A673 (cell line): ENCODE data around the gene BCAT1. TPM values are rescaled to one million over a fixed set of nuclear protein-coding genes. Genes with fewer than 3 reads are reported as not detected.
"Not testable (repeated sequence)": the region's sequence is repeated elsewhere in the genome, so short reads cannot be mapped to it uniquely, and the experiment has no call there.

Experiments
- BruUV-seq: library from RNA; stranded (reverse); fragments of 400-500 nt; replicated peaks from 2 replicates; lab custom pipeline; 2021; lab: Mats Ljungman, UMichigan
- CTCF ChIA-PET: fragments of 300-600 bp; sonication (Branson Sonifier 250); formaldehyde crosslinking; loops from one replicate; lab custom pipeline; 2022; ENCODE audit warnings: antibody characterized with exemption; lab: Charles Lee
- POLR2A ChIA-PET: fragments of 300-600 bp; sonication (Branson Sonifier 250); formaldehyde crosslinking; loops from one replicate; lab custom pipeline; 2022; ENCODE audit warnings: antibody characterized with exemption; ENCODE audit not compliant: low non-redundant PET; lab: Charles Lee
- DNase-seq: peaks from one replicate; pipeline ENCODE4 v3.0.0-alpha.2; 2015; ENCODE audit warnings: low spot score
- H3K27ac ChIP-seq: fragments of 200-600 bp; sonication (generic); 2 replicates; pipeline ENCODE4 v1.5.1; 2016; ENCODE audit warnings: mixed run types, low read depth, mild to moderate bottlenecking, mixed read lengths, antibody characterized with exemption, low read length; ENCODE audit not compliant: poor library complexity, severe bottlenecking
- H3K27me3 ChIP-seq: fragments of 200-600 bp; sonication (generic); replicated peaks from 2 replicates; pipeline ENCODE4 v1.6.1; 2017; ENCODE audit warnings: mixed run types, low read depth, mild to moderate bottlenecking, mixed read lengths, antibody characterized with exemption, low read length; ENCODE audit not compliant: insufficient read depth, poor library complexity
- H3K36me3 ChIP-seq: fragments of 200-600 bp; sonication (generic); 2 replicates; pipeline ENCODE4 v1.6.1; 2016; ENCODE audit warnings: mixed run types, mild to moderate bottlenecking, mixed read lengths, antibody characterized with exemption, low read length; ENCODE audit not compliant: insufficient read depth, poor library complexity, severe bottlenecking
- H3K4me1 ChIP-seq: fragments of 200-600 bp; sonication (generic); 2 replicates; pipeline ENCODE4 v1.6.1; 2017; ENCODE audit warnings: mixed run types, mild to moderate bottlenecking, mixed read lengths, antibody characterized with exemption, low read length; ENCODE audit not compliant: insufficient read depth, poor library complexity, severe bottlenecking
- H3K4me3 ChIP-seq: fragments of 200-600 bp; sonication (generic); 2 replicates; pipeline ENCODE4 v1.5.1; 2016; ENCODE audit warnings: low read depth, mixed run types, mild to moderate bottlenecking, mixed read lengths, low read length; ENCODE audit not compliant: poor library complexity, severe bottlenecking
- H3K9me3 ChIP-seq: fragments of 200-600 bp; sonication (generic); 2 replicates; pipeline ENCODE4 v1.6.1; 2016; ENCODE audit warnings: mixed run types, low read depth, mild to moderate bottlenecking, mixed read lengths, antibody characterized with exemption, low read length; ENCODE audit not compliant: poor library complexity, severe bottlenecking
- CTCF ChIP-seq: fragments of 300-800, 200-600 bp; sonication (generic); conservative IDR thresholded peaks from 2 replicates; pipeline ENCODE4 v1.5.1; 2017; ENCODE audit warnings: low read depth, mild to moderate bottlenecking, antibody characterized with exemption, low read length, moderate library complexity, mixed read lengths
- EZH2 ChIP-seq: fragments of 200-600 bp; sonication (generic); IDR thresholded peaks from 2 replicates; pipeline ENCODE4 v1.6.1; 2017; ENCODE audit warnings: borderline replicate concordance, low read depth, mild to moderate bottlenecking, mixed read lengths, antibody characterized with exemption, low read length; ENCODE audit not compliant: poor library complexity, severe bottlenecking
- intact Hi-C: fragments of 100-400 bp; cut with micrococcal nuclease; formaldehyde crosslinking; loops from one replicate; pipeline ENCODE4 v1.10.0; 2022; ENCODE audit not compliant: unreplicated experiment
- total RNA-seq: library from RNA; stranded (reverse); gene quantifications from 2 replicates; pipeline ENCODE4 v1.2.3, GENCODE V29; 2021

The BCAT1 gene
- total RNA-seq, 1 experiment from 2014 or later, result 195 TPM

- intact Hi-C loops, result no loop called here
- Histone ChIP-seq H3K36me3 (peaks cover 4% of the 10 kb centered on the region), H3K27me3 (no peaks in the 10 kb centered on the region), H3K4me1 (peaks cover 17% of the 10 kb centered on the region), H3K9me3 (peaks cover 4% of the 10 kb centered on the region), H3K27ac (no peak overlapping the region), H3K4me3 (no peak overlapping the region)
- CTCF ChIA-PET, result no interaction called here
- DNase-seq, result peak; percentile 40
- TF ChIP-seq EZH2, result no peak
- no TSS peak for BruUV-seq
- POLR2A ChIA-PET, result no interaction called here
Observed at GRCh38 chr12:24929953-24930352, 18.9 kb downstream of the BCAT1 start.

GRCh38 chr12:24928533-24929306 is 20.2 kb downstream of the BCAT1 start:
- H3K4me3 ChIP-seq, BruUV-seq, H3K36me3 ChIP-seq, DNase-seq, intact Hi-C loops, H3K9me3 ChIP-seq, CTCF ChIA-PET, POLR2A ChIA-PET, H3K27me3 ChIP-seq, H3K27ac ChIP-seq: not testable (repeated sequence)
- peaks cover 20% of the 10 kb centered on the region for H3K4me1 ChIP-seq

GRCh38 chr12:24928131-24928530 is 20.8 kb downstream of the BCAT1 start:
- peaks cover 4% of the 10 kb centered on the region for H3K9me3 ChIP-seq
- ChIA-PET POLR2A (no interaction called here), CTCF (no interaction called here)
- no peak for TF ChIP-seq CTCF
- no peak for TF ChIP-seq EZH2
- H3K27me3 ChIP-seq, result no peaks in the 10 kb centered on the region
- DNase-seq, result no peak
- no TSS peak for BruUV-seq
- H3K27ac ChIP-seq, result no peak overlapping the region
- peaks cover 20% of the 10 kb centered on the region for H3K4me1 ChIP-seq
- intact Hi-C loops, result no loop called here
- peaks cover 4% of the 10 kb centered on the region for H3K36me3 ChIP-seq
- no peak overlapping the region for H3K4me3 ChIP-seq

- peaks cover 31% of the 10 kb centered on the region for H3K4me1 ChIP-seq
- DNase-seq, H3K27ac ChIP-seq, H3K27me3 ChIP-seq, intact Hi-C loops, H3K36me3 ChIP-seq, BruUV-seq, POLR2A ChIA-PET, H3K4me3 ChIP-seq, CTCF ChIA-PET, H3K9me3 ChIP-seq: not testable (repeated sequence)
Observed at GRCh38 chr12:24926080-24926479, 22.8 kb downstream of the BCAT1 start.
